HG02798 (cell line): ENCODE data around the gene SHCBP1L.

Source experiments
- ATAC-seq: cut with Tn5 transposase; IDR thresholded peaks from one replicate; pipeline ENCODE4 v1.9.1; 2021; ENCODE audit warnings: mild to moderate bottlenecking; ENCODE audit not compliant: unreplicated experiment, poor library complexity

Gene SHCBP1L

GRCh38 chr1:182952677-182953444, at the start of gene SHCBP1L:
Gene SHCBP1L (minus strand): TSS chr1:182953166. CDS start chr1:182953133, 33 bp downstream.
- ATAC-seq: no peak

DNA sequence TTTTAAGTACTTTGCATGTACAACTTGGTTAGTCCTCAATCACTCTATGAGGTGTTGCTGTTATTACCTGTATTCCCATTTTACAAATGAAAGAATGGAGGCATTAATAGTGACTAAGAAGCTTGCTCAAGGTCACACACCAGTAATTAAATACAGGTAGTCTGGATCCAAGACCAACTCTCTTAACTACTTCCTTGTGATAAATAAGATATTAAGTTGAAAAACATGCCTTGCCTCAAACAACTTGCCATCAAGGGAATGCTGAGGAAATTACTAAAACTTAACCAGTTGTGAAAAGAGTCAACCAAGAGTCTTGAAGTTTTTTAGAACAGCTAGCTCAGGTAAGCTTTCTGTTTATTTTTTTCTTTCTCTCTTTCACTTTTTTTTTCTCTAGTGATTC, 49.3 kb upstream of the SHCBP1L start:
- ATAC-seq: no peak

DNA sequence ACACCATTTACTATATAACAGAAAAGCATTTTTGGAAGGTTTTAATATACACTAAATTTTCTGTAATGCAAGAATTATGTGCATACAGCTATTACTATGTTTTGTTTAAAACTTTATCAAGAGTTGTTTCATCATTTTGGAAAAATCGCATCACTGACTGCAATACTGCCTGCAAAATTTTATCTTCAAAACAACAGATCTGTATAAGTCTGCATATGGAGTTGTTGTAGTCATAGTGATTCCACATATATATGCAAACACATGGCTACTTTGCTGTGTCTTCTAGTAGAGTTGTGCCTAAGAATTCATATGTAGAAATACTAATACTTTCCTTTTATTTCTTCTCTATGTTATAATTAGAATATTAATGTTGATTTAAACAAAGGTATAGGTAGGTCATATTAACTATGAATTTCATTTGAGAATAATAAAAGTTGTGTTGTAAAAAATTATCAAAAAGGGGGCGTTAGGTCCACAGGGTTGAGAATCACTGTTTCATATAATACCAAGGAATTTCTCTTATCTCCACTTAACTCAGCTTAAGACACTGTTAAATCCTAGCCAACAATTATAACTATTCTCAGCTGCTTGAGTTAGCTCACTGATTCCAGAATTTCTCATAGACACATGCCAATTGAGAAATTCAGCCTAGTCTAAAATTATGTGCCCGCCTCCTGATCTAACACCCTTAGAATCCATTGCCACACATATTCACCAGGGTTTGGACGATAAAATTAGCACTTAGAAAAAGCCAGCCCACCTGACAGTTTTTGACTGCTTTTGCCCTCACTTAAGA, 47.4 kb upstream of the SHCBP1L start:
- ATAC-seq: no peak

GRCh38 chr1:182998482-182998881, 45.5 kb upstream of the SHCBP1L start:
- no peak for ATAC-seq

DNA sequence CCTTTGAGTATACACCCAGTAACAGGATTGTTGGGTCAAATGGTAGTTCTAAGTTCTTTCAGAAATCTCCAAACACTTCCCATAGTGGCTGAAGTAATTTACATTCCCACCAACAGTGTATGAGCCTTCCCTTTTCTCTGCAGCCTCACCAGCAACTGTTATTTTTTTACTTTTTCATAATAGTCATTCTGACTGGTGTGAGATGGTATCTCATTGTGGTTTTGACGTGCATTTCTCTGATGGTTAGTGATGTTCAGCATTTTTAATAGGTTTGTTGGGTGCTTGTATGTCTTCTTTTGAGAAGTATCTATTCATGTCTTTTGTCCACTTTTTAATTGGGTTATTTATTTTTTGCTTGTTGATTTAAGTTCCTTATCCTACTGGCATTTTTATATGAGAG, 43.9 kb upstream of the SHCBP1L start:
- no peak for ATAC-seq

GRCh38 chr1:182995894-182996293, 42.9 kb upstream of the SHCBP1L start:
- no peak for ATAC-seq

DNA sequence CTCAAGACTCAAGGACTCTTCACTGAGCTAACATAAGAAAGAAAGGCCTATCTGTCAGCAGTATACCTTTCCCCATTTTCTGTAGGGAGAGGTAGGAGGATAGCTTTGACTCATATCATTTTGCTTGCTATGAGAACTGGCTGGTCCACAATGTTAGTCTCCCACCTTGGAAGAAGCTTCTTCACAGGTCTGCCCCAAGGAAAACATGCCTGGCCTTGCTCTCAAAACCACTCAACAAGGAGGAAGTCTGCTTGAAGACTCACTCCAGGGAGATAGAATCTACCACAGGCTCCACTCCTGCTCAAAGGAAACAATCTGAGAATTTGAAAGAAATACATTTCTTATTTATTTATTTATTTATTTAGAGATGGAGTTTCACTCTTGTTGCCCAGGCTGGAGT, 40.8 kb upstream of the SHCBP1L start:
- ATAC-seq: no peak

- no peak for ATAC-seq
Measured at GRCh38 chr1:182990413-182991144, 37.6 kb upstream of the SHCBP1L start.

GRCh38 chr1:182985876-182986275, 32.9 kb upstream of the SHCBP1L start:
- ATAC-seq: no peak

GRCh38 chr1:182984621-182985020, 31.7 kb upstream of the SHCBP1L start:
- no peak for ATAC-seq

GRCh38 chr1:182984138-182984537, 31.2 kb upstream of the SHCBP1L start:
- no peak for ATAC-seq

DNA sequence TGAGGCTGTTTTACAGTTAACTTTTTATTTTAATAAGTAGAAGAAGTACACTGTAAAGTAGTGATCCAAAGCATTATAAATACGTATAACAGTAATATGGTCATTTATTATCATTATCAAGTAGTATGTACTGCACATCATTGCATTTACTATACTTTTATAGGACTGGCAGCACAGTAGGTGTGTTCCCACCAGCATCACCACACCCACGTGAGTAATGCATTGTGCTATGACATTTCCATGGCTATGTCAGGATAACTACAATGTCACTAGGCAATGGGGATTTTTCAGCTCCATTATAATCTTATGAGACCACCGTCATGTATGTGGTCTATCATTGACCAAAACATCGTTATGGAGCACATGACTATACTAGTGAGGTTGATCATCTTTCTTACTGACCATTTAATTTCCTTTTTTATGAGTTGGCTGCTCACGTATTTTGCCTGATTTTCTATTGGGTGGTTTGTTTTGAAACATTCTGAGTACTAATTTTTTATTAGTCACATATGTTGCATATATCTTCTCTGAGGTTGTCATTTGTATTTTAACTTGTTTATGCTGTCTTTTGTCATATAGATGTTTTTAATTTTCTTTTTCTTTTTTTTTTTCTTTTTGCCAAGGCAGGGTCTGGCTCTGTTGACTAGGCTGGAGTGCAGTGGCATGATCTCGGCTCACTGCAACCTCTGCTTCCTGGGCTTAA, 25.3 kb upstream of the SHCBP1L start:
- no peak for ATAC-seq

GRCh38 chr1:182977480-182977879, 24.5 kb upstream of the SHCBP1L start:
- ATAC-seq: no peak

DNA sequence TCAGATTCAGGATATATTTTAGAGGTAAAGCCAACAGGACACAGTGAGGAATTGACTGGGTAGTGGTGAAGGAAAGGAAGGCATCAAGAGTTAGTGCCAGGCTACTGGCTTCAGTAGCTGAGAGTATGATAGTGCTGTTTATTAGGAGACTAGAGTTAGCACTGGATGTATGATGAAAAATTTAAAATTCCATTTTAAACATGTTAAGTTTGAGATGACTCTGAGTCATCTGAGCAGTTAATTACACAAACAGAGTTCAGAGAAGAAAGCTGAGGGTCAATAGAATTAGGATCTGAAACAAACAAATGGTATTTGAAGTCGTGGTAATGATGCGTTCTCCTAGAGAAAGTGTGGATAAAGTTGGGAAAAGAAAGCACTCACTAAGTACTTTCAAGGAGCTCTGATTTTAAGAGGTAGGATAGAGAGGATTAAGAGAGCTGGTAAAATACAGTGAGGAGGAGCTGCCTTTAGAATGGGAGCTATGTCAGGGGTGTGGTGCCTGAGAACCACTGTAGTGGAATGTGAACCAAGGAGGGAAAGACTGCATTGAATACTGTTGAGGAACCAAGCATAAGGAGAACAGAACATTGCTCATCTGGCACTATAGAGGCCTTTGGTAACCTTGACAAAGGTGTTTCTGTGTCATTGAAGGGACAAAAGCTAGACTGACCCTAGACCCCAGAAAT, 21.7 kb upstream of the SHCBP1L start:
- no peak for ATAC-seq

DNA sequence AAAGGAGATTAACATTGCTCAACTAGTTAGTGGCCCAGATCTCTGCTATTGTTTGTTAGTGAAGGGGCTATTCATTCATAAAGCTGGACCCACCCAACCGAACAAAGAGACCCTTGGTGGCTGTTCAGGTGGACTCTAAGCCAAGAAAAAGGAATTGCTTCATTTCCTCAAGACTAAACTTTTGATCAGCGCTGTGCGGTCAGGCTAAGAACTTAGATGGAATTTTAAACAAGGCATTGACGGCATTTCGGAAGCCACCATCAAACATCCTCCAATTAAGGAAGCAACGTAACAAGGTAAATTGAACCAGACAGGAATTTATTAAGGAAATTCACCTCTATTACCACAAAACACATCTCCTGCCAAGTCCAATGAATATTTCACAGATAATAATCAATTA, 19.9 kb upstream of the SHCBP1L start:
- ATAC-seq: no peak

DNA sequence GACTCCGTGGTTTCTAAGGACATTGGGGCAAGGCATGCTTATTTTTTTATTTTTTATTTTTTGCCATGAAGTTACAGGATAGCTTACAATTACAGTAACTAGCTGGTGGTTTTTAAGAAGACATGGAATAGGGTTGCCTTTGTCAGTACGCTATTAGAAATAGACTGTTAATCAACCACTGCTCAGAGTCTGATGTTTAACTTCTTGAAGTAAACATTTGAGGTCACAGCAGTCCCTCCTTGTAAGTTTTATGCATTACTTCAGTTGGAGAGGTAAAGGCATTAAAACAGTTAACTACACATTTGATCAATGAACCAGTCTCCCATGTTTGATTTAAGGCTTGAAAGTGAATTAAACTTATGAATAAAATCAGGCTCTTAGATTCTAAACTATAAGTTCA, 19.3 kb upstream of the SHCBP1L start:
- no peak for ATAC-seq

DNA sequence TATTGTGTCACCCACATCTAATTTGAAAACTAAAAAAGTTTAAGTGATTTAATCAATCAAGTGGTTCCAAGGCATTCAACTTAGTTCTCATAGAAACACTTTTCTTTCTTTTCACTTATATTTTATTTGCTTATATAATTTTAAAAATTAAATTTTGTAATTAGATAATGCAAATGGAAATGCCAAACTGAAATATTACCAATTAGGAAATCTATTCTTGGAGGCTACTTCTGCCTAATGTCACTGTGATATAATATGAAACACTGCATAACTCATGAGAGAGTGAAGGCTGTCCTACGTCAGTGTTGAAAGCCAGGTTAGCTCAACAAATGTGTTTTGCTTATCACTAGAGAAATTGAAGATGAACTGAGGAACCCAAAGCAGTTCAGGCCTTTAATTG, 18.3 kb upstream of the SHCBP1L start:
- ATAC-seq: no peak

DNA sequence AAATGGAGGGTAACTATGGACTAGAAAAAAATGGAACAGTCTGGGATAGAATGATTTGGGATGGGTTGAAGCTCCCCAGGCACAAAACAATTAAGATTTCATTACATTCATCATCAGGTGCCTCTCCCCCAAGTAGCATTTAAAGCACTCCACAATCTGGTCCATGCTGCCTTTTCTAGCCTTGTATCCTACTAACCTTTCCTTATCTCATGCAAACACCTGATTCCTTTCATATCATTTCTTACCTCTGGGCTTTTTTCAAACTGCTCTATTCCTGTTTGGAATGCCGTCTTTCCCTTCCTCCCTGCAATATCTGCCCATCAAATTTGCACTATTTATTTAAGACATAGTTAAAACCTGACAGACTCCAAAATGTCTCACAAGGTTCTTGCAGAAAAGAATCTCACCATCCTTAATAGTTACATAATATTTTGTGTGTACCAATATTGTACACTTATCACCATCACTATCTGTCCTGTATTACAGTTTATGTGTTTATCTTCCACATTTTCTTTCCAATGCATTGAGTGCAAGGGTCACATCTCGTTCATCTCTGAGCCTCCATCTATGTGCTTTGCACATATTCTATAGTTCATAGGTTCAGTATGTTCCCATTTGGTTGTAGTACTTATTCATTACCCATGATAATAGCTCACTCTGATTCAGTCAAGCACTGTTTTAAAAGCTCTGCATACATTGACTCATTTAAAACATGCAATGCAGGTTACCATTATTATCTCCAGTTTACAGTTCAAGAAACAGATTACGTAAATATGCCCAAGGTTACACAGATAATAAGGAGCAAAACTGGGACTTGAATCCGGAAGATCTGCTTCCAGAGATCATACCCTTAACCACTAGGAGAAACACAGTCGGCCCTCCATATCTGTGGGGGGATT, 16.1 kb upstream of the SHCBP1L start:
- no peak for ATAC-seq
